ENCODE measurements around the gene SLC25A25. TPM values are rescaled to one million over a fixed set of nuclear protein-coding genes. Genes with fewer than 3 reads are reported as not detected.

The SLC25A25 gene
- total RNA-seq, 2 donors from 2014 or later: 26.0 to 33.1 TPM

DNA sequence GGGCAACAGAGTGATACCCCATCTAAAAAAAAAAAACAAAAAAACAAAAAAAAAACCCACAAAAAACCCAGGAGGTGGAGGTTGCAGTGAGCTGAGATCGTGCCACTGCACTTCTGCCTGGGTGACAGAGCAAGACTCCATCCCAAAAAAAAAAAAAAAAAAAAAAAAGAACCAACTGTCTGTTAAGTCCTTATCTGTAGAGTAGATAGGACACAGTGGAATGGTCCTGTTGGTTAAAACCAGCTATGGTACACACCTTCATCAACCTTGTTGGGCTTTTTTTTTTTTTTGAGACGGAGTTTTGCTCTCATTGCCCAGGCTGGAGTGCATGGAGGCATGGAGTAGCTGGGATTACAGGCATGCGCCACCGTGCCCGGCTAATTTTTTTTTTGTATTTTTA, 12.2 kb downstream of the SLC25A25 start:
- no peaks in the 10 kb centered on the region for H3K9me3 ChIP-seq
- H3K4me3 ChIP-seq: no peak overlapping the region
- TF ChIP-seq POLR2AphosphoS5 (IDR thresholded peaks at IDR 0.05): no peak
- TF ChIP-seq POLR2A (IDR thresholded peaks at IDR 0.05): no peak
- TF ChIP-seq, protein P1, sequence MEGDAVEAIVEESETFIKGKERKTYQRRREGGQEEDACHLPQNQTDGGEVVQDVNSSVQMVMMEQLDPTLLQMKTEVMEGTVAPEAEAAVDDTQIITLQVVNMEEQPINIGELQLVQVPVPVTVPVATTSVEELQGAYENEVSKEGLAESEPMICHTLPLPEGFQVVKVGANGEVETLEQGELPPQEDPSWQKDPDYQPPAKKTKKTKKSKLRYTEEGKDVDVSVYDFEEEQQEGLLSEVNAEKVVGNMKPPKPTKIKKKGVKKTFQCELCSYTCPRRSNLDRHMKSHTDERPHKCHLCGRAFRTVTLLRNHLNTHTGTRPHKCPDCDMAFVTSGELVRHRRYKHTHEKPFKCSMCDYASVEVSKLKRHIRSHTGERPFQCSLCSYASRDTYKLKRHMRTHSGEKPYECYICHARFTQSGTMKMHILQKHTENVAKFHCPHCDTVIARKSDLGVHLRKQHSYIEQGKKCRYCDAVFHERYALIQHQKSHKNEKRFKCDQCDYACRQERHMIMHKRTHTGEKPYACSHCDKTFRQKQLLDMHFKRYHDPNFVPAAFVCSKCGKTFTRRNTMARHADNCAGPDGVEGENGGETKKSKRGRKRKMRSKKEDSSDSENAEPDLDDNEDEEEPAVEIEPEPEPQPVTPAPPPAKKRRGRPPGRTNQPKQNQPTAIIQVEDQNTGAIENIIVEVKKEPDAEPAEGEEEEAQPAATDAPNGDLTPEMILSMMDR (IDR thresholded peaks at IDR 0.05): no peak
- no peak for DNase-seq (ENCODE audit: low spot score)
- H3K36me3 ChIP-seq: no peaks in the 10 kb centered on the region
- H3K4me1 ChIP-seq (replicated peaks): peaks cover 19% of the 10 kb centered on the region
- intact Hi-C loops (cut with DNase I): no loop called here
- peak overlapping the region in 1 of 2 donors; percentile 67 for H3K27ac ChIP-seq
- 94% methylated on average over 5 of the region's 5 CpGs for WGBS
- H3K27me3 ChIP-seq (replicated peaks; ENCODE audit: insufficient read depth): no peaks in the 10 kb centered on the region

DNA sequence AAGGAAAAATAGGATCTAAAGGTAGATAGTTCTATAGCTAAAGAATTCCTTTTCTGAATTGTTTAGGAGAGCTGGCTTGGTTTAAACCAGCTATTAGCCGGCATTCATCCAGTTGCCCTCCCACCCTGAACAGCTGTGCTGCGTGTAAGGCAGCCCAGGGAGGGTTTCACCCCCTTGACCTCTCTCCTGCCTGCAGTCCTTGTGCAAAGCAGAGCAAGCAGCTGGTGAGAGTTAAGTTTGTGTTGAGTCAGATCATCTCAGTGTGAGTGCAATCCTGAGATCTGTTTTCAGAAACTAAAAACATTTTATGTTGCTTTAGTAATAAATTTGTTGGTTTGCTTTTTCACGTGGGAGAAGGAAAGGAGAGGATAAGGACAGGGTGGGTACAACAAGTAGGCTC, 13.0 kb downstream of the SLC25A25 start:
- intact Hi-C loops (cut with DNase I): no loop called here
- Histone ChIP-seq H3K27me3 (replicated peaks; ENCODE audit: insufficient read depth) (no peaks in the 10 kb centered on the region), H3K4me3 (no peak overlapping the region), H3K27ac (peak overlapping the region; percentile 67), H3K9me3 (no peaks in the 10 kb centered on the region), H3K4me1 (replicated peaks) (peaks cover 19% of the 10 kb centered on the region), H3K36me3 (no peaks in the 10 kb centered on the region)
- DNase-seq (ENCODE audit: low spot score): no peak
- no peak for TF ChIP-seq POLR2AphosphoS5 (IDR thresholded peaks at IDR 0.05)
- no peak for TF ChIP-seq POLR2A (IDR thresholded peaks at IDR 0.05)
- TF ChIP-seq, protein P1 (IDR thresholded peaks at IDR 0.05): no peak
- WGBS: 43% methylated on average over 3 of the region's 3 CpGs

DNA sequence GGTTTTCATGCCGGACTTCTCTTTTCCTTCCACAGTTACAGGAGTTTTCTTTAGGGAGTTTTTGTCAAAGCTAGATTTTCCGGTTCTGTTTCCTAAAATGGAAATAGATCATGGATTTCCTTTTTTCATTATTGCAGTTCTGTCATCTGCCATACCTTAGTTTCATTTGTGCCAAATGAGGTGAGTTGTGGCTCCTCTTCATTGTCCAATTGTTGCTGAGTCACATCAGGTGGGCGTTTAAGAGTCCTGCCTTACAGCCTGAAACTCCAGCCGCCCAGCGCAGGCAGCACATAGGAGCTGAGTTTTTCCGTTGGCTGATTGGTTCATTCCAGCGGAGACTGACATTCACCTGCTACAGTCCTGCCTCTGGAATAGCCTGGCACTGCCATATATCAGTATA, 14.1 kb downstream of the SLC25A25 start:
- Histone ChIP-seq H3K4me1 (replicated peaks) (peaks cover 19% of the 10 kb centered on the region), H3K9me3 (no peaks in the 10 kb centered on the region), H3K27ac (peak overlapping the region; percentile 67), H3K27me3 (replicated peaks; ENCODE audit: insufficient read depth) (no peaks in the 10 kb centered on the region), H3K36me3 (no peaks in the 10 kb centered on the region), H3K4me3 (no peak overlapping the region)
- no peak for TF ChIP-seq POLR2A (IDR thresholded peaks at IDR 0.05)
- peak; percentile 67 for TF ChIP-seq POLR2AphosphoS5 (IDR thresholded peaks at IDR 0.05)
- TF ChIP-seq, protein P1 (IDR thresholded peaks at IDR 0.05): no peak
- peak; percentile 42 for DNase-seq (ENCODE audit: low spot score)
- intact Hi-C loops (cut with DNase I): no loop called here
- WGBS: 25% methylated on average over 7 of the region's 7 CpGs

DNA sequence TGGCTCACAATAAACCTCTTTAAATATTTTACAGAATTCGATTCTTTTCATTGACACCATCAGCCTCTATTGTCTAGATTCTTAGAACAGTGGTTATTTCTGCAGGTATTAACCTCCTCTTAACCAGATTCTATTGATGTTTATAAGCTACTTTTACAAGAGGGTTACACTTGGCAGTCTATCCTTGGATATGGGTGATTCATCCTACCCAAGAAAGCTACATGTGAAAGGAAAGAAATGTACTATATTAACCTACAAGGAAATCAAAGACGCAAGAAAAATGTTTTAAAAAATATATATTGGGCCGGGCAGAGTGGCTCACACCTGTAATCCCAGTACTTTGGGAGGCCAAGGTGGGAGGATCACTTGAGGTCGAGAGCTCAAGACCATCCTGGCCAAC, 16.7 kb downstream of the SLC25A25 start:
- no peaks in the 10 kb centered on the region for H3K27me3 ChIP-seq (replicated peaks; ENCODE audit: insufficient read depth)
- intact Hi-C loops (cut with DNase I): no loop called here
- TF ChIP-seq POLR2A (IDR thresholded peaks at IDR 0.05) (no peak), POLR2AphosphoS5 (IDR thresholded peaks at IDR 0.05) (no peak)
- TF ChIP-seq, protein P1 (IDR thresholded peaks at IDR 0.05): no peak
- no peaks in the 10 kb centered on the region for H3K36me3 ChIP-seq
- no peak overlapping the region for H3K27ac ChIP-seq
- H3K4me1 ChIP-seq (replicated peaks): peaks cover 8% of the 10 kb centered on the region
- H3K4me3 ChIP-seq: no peak overlapping the region
- 79% methylated on average over 4 of the region's 4 CpGs for WGBS
- no peaks in the 10 kb centered on the region for H3K9me3 ChIP-seq
- no peak for DNase-seq (ENCODE audit: low spot score)

DNA sequence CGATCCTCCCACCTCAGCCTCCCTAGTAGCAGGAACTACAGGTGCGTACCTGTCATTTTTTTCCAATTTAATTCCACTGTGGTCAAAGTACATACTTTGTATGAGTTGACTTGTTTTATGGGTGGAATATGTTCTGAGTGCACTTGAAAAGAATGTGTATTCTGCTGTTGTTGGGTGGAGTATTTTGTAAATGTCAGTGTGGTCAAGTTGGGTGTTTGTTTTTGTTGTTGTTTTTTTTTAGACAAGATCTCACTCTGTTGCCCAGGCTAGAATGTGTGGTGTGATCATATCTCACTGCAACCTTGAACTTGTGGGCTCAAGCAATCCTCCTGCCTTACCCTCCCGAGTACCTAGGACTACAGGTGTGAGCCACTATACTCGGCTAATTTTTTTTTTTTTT, 17.9 kb downstream of the SLC25A25 start:
- no peak for TF ChIP-seq POLR2AphosphoS5 (IDR thresholded peaks at IDR 0.05)
- TF ChIP-seq, protein P1 (IDR thresholded peaks at IDR 0.05): no peak
- no peak for TF ChIP-seq POLR2A (IDR thresholded peaks at IDR 0.05)
- H3K9me3 ChIP-seq: no peaks in the 10 kb centered on the region
- no peak for DNase-seq (ENCODE audit: low spot score)
- no peak overlapping the region for H3K27ac ChIP-seq
- intact Hi-C loops (cut with DNase I): no loop called here
- H3K27me3 ChIP-seq (replicated peaks; ENCODE audit: insufficient read depth): no peaks in the 10 kb centered on the region
- H3K4me3 ChIP-seq: no peak overlapping the region
- 89% methylated on average over 4 of the region's 4 CpGs for WGBS
- peaks cover 1% of the 10 kb centered on the region for H3K4me1 ChIP-seq (replicated peaks)
- no peaks in the 10 kb centered on the region for H3K36me3 ChIP-seq

Data from prostate gland (tissue), 2 donors.